Activated T-cell treated with anti-CD3 and anti-CD28 coated beads for 48 hours (primary cell): ENCODE results near the gene PRTG.
"Not testable (repeated sequence)": the region's sequence is repeated elsewhere in the genome, so short reads cannot be mapped to it uniquely, and the experiment has no call there.

Experiments used
- DNase-seq: peaks from one replicate; pipeline ENCODE4 v3.0.0-alpha.2; 2020; ENCODE audit warnings: low read depth

The PRTG gene

DNA sequence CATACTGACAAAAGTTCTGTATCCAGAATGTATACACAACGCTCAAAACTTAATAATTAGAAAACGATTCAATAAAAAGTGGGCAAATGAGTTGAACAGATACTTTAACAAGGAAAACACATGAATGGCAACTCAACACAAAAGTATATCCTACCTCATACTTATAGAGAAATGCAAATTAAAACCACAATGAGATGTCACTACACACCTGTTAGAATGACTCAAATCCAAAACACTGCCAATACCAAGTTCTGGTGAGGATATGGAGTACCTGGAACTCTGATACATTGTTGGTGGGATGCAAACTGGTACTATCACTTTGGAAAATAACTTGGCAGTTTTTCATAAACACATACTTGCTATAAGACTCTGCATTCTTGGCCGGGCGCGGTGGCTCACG is 42.1 kb downstream of the PRTG start:
- DNase-seq = no peak

DNA sequence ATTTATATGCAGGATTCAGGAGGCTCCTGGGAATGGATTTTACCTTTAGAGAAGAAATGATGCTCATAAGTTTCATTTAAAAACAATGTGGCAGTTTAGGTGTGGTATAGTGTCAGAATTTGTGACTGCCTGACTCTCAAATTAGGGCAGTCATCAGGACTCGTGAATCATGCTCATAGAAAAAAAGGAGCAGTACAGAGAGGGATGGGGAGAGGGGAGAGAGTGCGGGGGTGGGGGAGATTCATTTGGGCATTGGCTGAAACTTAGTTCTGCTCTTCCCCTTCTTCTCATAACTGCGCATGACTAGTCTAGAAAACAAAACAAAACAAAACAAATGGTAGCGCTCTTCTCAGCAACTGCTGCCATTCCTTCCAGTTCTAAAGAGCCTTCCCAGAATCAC is 44.3 kb downstream of the PRTG start:
- DNase-seq = no peak

GRCh38 chr15:55696221-55696620 is 46.7 kb downstream of the PRTG start:
- DNase-seq = no peak

DNA sequence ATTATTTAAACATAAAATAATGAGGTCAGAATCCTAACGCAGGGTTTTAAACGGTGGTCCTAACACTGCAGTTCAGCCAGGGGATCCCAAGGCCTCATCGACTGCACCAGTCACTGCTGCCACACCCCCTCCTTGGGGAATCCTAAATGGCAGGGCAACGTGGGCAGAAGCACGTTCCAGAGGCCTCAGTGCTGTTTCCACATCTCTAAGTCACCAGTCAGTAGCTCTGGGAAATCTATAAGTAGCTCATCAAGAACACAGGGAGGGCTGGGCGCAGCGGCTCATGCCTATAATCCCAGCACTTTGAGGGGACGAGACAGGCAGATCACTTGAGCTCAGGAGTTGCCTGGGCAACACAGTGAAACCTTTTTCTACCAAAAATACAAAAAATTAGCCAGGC is 47.5 kb downstream of the PRTG start:
- no peak for DNase-seq

- no peak for DNase-seq
These were observed 48.3 kb downstream of the PRTG start for GRCh38 chr15:55694652-55695150.

- not testable (repeated sequence) for DNase-seq
These were observed 49.8 kb downstream of the PRTG start for GRCh38 chr15:55693116-55693515.

GRCh38 chr15:55687792-55688191 is 55.2 kb downstream of the PRTG start:
- no peak for DNase-seq

DNA sequence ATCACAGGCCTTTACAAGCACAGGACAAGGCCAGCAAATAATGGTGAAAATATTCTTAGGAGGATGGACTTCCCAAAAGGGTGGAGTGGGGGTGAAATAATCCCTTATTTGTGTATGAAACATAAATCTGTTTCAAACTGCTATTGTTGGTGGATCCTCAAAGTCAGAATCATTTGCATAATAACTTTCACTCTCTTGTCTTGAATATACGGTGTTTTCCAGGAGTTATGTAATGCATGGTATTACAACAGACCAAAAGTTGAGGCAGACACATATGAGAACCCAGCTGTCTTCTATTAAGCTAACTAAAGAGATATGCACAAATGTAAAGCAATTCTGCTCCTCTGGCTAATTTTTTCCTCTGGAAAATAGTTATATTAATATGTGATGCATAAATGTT is 57.7 kb downstream of the PRTG start:
- DNase-seq = no peak

DNA sequence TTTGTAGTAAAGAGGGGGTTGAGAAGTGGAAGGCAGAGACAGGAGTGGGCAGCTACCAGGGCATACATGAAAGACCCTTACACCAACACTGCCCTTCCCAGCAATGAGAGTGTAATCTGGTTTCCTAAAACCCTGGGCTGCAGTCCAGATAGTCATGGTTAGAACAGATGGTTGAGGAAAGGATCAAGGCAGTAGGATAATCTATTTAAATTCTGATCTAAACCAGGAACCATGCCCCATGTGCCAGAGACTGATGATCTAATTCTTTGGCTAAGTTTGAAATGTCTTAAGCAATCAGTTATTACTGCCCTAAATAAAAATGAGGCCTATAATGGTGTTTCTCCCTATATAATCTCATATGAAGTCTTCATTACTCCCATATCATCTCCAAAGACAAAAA is 59.6 kb downstream of the PRTG start:
- DNase-seq = no peak

DNA sequence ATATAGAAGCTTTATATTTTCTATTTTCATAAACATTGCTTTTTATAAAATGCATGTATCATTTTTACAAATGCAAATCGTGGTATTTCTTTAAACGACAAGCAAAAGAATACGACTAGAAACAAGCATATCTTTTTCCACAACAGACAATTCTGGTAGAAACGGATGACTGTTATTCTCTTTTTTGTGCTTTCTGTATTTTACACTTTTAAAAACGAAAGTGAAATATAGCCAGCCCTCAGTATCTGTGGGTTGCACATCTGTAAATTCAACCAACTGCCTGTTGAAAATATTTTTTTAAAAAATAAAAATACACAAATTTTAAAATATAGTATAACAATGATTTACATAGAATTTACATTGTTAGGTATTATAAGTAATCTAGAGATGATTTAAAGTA is 61.3 kb downstream of the PRTG start:
- no peak for DNase-seq

- no peak for DNase-seq
These were observed 66.4 kb downstream of the PRTG start for GRCh38 chr15:55676507-55676906.

- DNase-seq = no peak
These were observed 69.7 kb downstream of the PRTG start for GRCh38 chr15:55673287-55673686.

DNA sequence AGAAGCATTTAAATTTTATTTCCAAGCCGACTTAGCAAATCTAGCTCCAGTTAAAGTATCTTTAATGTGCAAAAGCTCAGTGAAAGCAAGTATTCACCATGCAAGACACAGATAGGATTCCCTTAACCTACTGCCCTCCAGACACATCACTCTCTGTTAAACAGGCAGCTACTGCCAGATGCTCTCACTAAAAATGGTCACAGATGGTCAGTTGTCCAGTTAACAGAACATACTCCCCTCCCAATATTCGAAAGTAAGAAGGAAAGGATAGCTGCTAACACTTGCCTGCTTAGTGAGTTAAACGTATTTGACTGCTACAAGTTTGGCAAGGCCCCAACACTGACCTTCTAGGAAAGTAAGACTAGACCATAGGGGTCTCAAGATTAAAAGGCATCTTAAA is 73.7 kb downstream of the PRTG start:
- no peak for DNase-seq

DNA sequence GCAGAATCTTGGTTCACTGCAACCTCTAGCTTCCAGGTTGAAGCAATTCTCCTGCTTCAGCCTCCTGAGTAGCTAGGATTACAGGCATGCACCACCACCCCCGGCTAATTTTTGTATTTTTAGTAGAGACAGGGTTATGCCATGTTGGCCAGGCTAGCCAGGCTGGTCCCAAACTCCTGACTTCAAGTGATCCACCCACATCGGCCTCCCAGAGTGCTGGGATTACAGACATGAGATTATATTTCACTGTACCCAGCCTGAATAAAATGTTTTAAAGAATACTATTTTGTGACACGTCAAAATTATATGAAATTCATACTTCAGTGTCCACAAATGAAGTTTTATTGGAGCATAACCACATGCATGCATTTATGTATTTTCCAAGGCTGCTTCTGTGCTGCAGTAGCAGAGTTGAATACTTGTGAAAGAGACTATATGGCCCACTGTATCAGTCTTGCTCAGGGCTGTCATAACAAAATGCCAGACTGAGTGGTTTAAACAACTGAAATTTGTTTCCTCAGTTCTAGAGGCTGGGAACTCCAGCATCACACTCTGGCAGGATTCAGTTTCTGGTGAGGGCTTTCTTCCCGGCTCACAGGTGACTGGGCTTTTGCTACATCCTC is 77.2 kb downstream of the PRTG start:
- no peak for DNase-seq

GRCh38 chr15:55661428-55661827 is 81.5 kb downstream of the PRTG start:
- DNase-seq = no peak

DNA sequence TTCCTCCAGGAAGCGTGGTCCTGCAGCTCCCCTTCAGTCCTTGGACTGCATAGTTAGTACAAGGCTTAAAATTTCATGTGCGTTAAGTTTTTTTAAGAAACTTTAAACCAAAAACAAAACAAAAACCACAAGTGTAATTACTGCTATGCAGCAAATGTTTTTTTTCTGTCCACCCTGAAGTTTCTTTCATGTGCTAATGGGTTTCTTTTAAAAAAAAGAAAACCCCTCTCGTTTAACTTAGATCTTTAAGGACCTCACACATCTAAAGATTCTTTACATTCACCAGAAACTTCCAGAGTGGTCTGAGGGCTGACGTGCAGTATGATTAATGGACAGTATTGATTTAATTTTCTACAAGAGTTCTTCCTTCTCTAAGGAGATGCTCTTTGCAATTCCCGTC is 82.8 kb downstream of the PRTG start:
- no peak for DNase-seq

GRCh38 chr15:55659481-55659880 is 83.5 kb downstream of the PRTG start:
- no peak for DNase-seq

DNA sequence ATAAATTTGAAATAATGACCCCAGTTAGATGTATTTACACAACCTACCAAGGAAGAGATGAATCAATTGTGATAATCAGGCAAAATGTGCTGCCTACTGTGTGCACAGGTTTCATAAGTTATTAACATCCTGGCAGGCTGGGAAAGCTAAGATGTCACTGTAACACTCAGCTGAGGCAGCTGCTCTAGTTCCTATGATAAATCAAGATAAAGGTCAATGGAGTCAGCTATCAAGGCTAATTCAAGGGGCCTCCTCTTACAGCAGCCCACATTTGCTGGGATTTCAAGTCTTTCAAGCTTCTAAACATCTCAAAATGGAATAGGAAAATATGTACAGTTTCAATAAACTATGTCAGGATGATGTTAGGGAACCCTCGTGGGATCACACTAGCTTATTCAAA is 84.1 kb downstream of the PRTG start:
- no peak for DNase-seq

GRCh38 chr15:55654561-55655031 is 88.4 kb downstream of the PRTG start:
- DNase-seq = no peak

DNA sequence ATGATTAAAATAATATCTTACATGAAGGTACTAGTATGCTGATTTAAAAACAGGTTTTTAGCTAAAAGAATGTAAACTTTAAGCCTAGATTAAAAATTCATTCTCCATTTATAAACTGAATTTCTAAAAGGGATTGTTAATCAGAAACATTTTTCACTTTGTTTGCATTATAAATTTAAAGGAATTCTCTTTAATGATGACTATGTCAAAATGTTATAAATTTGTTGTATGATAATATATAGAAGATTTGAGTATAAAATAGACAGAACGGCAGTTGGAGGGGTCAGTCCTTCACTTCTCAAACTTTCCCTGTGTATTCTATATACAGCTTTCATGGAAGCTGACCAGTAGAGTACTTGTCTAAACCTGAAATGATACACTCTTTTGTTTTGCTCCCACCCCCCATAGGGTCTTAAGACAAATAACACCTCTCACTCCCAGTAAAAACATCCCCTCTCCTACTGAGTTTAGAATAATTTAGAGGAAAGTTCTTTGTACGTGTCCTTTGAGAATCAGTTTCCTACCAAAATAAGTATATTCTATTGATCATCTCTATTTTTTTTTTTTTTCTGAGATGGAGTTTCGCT is 90.0 kb downstream of the PRTG start:
- no peak for DNase-seq

GRCh38 chr15:55652359-55652758 is 90.6 kb downstream of the PRTG start:
- DNase-seq = no peak

DNA sequence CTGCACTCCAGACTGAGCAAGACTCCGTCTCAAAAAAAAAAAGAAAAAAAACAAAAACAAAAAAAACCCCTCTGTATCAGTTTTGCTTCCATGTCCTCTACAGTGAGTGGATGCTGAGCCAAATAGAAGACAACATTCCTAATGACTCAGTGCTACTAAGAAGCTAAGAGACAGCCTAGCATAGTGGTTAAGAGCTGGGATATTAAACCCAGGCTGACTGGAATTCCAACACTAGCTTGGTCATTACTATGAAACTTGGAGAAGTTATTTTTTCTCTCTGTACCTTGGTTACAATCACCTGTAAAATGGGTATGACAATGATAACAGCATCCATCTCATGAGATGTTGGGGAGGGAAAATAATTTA is 93.9 kb downstream of the PRTG start:
- no peak for DNase-seq

GRCh38 chr15:55638764-55639163 is 104.2 kb downstream of the PRTG start:
- DNase-seq = no peak

DNA sequence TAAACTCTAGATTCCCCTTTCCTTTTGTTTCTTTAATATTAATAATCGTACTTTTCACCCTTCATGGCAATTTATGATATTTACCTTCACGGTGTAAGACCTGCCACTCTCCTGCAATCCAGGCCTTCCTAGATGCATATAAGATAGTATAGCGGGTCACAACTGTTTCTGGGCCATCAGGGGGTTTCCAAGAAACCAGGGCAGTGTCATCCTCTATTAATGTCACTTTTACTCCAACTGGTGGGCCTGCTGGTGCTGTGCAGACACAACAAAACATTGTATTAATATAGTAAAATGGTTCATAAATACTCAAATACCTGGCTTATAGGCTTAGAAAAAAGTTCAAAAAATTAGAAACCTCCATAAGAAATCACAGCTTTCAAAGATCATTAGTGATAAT is 105.9 kb downstream of the PRTG start:
- DNase-seq = no peak
